Retinal pigment epithelial cell (primary cell): ENCODE measurements around the gene PCAT6.
"Not testable (repeated sequence)": the region's sequence is repeated elsewhere in the genome, so short reads cannot be mapped to it uniquely, and the experiment has no call there.

Source experiments
- DNase-seq: peaks from one replicate; pipeline ENCODE4 v3.0.0-alpha.2; 2010; ENCODE audit warnings: low read depth
- H3K4me3 ChIP-seq: 2 replicates; pipeline ENCODE4 v1.5.1; 2011; ENCODE audit warnings: mild to moderate bottlenecking, low read length, control low read depth, moderate library complexity
- TF ChIP-seq, protein P1 (sequence below): conservative IDR thresholded peaks from 2 replicates; pipeline ENCODE4 v1.5.1; 2011; ENCODE audit warnings: low read depth, low read length, control low read depth, inconsistent platforms

Gene PCAT6

DNA sequence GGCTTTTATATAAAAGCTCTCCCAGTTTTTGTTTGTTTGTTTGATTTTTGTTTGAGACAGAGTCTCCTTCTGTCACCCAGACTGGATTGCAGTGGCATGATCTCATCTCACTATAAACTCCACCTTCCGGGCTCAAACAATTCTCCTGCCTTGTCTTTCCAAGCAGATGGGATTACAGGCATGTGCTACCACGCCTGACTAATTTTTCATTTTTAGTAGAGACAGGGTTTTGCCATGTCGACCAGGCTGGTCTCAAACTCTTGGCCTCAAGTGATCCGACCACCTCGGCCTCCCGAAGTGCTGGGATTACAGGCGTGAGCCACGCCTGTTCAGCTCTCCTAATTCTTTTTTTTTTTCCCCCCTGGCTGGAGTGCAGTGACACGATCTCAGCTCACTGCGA is 4.4 kb downstream of the PCAT6 start:
- TF ChIP-seq, protein P1, sequence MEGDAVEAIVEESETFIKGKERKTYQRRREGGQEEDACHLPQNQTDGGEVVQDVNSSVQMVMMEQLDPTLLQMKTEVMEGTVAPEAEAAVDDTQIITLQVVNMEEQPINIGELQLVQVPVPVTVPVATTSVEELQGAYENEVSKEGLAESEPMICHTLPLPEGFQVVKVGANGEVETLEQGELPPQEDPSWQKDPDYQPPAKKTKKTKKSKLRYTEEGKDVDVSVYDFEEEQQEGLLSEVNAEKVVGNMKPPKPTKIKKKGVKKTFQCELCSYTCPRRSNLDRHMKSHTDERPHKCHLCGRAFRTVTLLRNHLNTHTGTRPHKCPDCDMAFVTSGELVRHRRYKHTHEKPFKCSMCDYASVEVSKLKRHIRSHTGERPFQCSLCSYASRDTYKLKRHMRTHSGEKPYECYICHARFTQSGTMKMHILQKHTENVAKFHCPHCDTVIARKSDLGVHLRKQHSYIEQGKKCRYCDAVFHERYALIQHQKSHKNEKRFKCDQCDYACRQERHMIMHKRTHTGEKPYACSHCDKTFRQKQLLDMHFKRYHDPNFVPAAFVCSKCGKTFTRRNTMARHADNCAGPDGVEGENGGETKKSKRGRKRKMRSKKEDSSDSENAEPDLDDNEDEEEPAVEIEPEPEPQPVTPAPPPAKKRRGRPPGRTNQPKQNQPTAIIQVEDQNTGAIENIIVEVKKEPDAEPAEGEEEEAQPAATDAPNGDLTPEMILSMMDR = no peak
- DNase-seq = no peak
- H3K4me3 ChIP-seq = no peak overlapping the region

GRCh38 chr1:202818819-202819218 is 8.1 kb downstream of the PCAT6 start:
- H3K4me3 ChIP-seq = no peak overlapping the region
- TF ChIP-seq, protein P1 = no peak
- no peak for DNase-seq

GRCh38 chr1:202821467-202821866 is 10.7 kb downstream of the PCAT6 start:
- H3K4me3 ChIP-seq = no peak overlapping the region
- no peak for DNase-seq
- TF ChIP-seq, protein P1 = no peak

GRCh38 chr1:202825748-202826147 is 15.0 kb downstream of the PCAT6 start:
- TF ChIP-seq, protein P1 = no peak
- DNase-seq = no peak

GRCh38 chr1:202829223-202829622 is 18.5 kb downstream of the PCAT6 start:
- DNase-seq, H3K4me3 ChIP-seq: not testable (repeated sequence)

More at GRCh38 chr1:202825748-202826147, 15.0 kb downstream of the PCAT6 start:
- no peak overlapping the region for H3K4me3 ChIP-seq

DNA sequence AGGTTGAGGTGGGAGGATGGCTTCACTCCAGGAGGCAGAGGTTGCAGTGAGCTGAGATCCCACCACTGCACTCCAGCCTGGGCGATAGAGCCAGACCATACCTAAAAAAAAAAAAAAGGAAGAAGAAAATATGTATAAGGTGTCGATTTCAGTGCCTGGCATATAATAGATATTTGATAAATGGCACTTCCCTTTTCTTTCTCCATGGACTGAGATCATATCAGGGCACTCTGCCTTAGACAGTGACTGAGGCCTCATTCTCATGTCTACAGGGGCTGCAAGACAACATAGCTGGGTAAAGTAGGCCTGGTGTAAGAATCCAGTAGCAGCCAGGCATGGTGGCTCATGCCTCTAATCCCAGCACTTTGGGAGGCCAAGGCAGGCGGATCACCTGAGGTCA is 21.2 kb downstream of the PCAT6 start:
- TF ChIP-seq, protein P1 = no peak
- no peak for DNase-seq

DNA sequence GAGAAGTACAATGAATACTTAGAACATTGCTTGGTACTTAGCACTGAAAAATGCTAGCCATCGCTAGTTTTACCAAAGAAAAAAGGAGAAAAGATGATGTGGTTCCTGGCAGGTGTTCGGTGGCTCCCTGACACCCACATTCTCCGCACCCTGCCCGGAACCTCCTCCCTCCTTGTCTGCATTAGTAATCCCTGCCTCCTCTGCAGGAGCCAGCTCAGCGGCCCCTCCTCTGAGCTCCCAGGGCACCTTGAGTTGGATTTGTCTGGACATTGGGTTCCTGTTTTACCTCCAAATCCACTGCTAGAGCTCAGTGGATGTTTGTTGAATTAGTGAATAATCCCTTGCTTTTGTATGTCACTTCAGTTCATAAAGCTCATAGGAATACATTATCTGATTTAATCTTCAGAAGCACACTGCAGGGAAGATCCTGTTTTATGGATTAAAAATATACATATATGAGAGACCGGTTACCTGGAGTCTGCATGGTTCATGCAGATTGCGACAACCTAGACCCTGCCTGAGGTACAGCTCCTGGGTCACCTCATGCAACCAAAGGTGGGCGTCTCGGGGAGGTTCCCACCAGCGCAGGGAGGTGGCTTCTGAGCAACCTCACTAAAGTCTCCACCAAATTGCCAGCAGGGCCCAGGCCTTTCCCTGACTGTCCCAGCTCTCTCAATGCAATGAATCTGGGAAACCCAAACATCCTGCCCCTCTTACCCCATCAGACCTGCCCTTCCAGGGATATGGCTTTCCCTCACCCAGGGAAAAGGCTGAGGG is 24.2 kb downstream of the PCAT6 start:
- no peak overlapping the region for H3K4me3 ChIP-seq

More for the DNA sequence above, 21.2 kb downstream of the PCAT6 start:
- H3K4me3 ChIP-seq = no peak overlapping the region

More for the DNA sequence above, 24.2 kb downstream of the PCAT6 start:
- TF ChIP-seq, protein P1 = no peak
- no peak for DNase-seq
